ENCODE measurements around the gene GMPS. TPM values are rescaled to one million over a fixed set of nuclear protein-coding genes. Genes with fewer than 3 reads are reported as not detected.

The GMPS gene
- total RNA-seq, 1 experiment from 2014 or later = 137 TPM

- peaks cover 4% of the 10 kb centered on the region; the same call in 1 of the 2 replicates for H3K27me3 ChIP-seq (ENCODE audit: control insufficient read depth, insufficient read depth, low read length)
- no peaks in the 10 kb centered on the region for H3K4me1 ChIP-seq (ENCODE audit: control insufficient read depth, insufficient read depth, low read length)
- no peak overlapping the region for H3K4me3 ChIP-seq (ENCODE audit: low read depth in 2 of 2, low read length in 2 of 2)
- intact Hi-C loops (cut with micrococcal nuclease; ENCODE audit: unreplicated experiment) (no loop called here), in situ Hi-C loops (cut with HindIII; ENCODE audit: low pct_unique_long_range_greater_than_20kb, low sequenced_read_pairs) (no loop called here)
- ATAC-seq (no peak; the same call in 1 of the 2 replicates), DNase-seq (ENCODE audit: low read depth, low spot score) (no peak)
- no peaks in the 10 kb centered on the region for H3K36me3 ChIP-seq (ENCODE audit: control insufficient read depth, insufficient read depth, low read length)
- H3K9me3 ChIP-seq (ENCODE audit: control insufficient read depth, insufficient read depth, low read depth, low read length) = no peaks in the 10 kb centered on the region
- CTCF ChIA-PET = interaction anchor here (1.0 kb wide), 1 partner anchor 139 kb away, joined by 3 read pairs; no protein-coding TSS in a partner anchor
- no peak overlapping the region for H3K27ac ChIP-seq (ENCODE audit: low read length)
- TF ChIP-seq CTCF (IDR thresholded peaks at IDR 0.05) (peak; percentile 52; the same call in 1 of the 2 replicates), REST (IDR thresholded peaks at IDR 0.05; ENCODE audit: insufficient read depth in 1 of 2, low read depth in 2 of 2, low read length in 1 of 2) (no peak)
- POLR2A ChIA-PET = no interaction called here
- BruUV-seq (replicated peaks) = no TSS peak
Measured at GRCh38 chr3:155978324-155978723, 107.9 kb downstream of the GMPS start.

GRCh38 chr3:155979746-155980145, 109.3 kb downstream of the GMPS start:
- DNase-seq (ENCODE audit: low read depth, low spot score) = no peak
- ChIA-PET POLR2A (no interaction called here), CTCF (no interaction called here)
- no peaks in the 10 kb centered on the region for H3K4me1 ChIP-seq (ENCODE audit: control insufficient read depth, insufficient read depth, low read length)
- H3K4me3 ChIP-seq (ENCODE audit: low read depth in 2 of 2, low read length in 2 of 2) = no peak overlapping the region
- ATAC-seq = no peak
- intact Hi-C loops (cut with micrococcal nuclease; ENCODE audit: unreplicated experiment) = no loop called here
- no peak overlapping the region for H3K27ac ChIP-seq (ENCODE audit: low read length)
- no TSS peak for BruUV-seq (replicated peaks)
- H3K27me3 ChIP-seq (ENCODE audit: control insufficient read depth, insufficient read depth, low read length) = peaks cover 7% of the 10 kb centered on the region; the same call in 1 of the 2 replicates
- in situ Hi-C loops (cut with HindIII; ENCODE audit: low pct_unique_long_range_greater_than_20kb, low sequenced_read_pairs) = no loop called here
- no peaks in the 10 kb centered on the region for H3K36me3 ChIP-seq (ENCODE audit: control insufficient read depth, insufficient read depth, low read length)
- no peaks in the 10 kb centered on the region for H3K9me3 ChIP-seq (ENCODE audit: control insufficient read depth, insufficient read depth, low read depth, low read length)
- TF ChIP-seq REST (IDR thresholded peaks at IDR 0.05; ENCODE audit: insufficient read depth in 1 of 2, low read depth in 2 of 2, low read length in 1 of 2) (no peak), SIN3A (IDR thresholded peaks at IDR 0.05; ENCODE audit: borderline replicate concordance, insufficient read depth, low read depth, low read length) (no peak), POLR2AphosphoS5 (IDR thresholded peaks at IDR 0.05; ENCODE audit: low read depth, low read length) (no peak), TCF7L2 (IDR thresholded peaks at IDR 0.05; ENCODE audit: low read depth, low read length) (no peak), CTCF (IDR thresholded peaks at IDR 0.05) (no peak)

Measured in Panc1 (cell line).